ENCODE data around the gene ICA1L. TPM values are rescaled to one million over a fixed set of nuclear protein-coding genes. Genes with fewer than 3 reads are reported as not detected.
"Not testable (repeated sequence)": the region's sequence is repeated elsewhere in the genome, so short reads cannot be mapped to it uniquely, and the experiment has no call there.

ICA1L gene
- total RNA-seq, 2 experiments from 2014 or later = 1.5 to 1.6 TPM

- Mint-ChIP-seq H3K27me3 (no peaks in the 10 kb centered on the region), H3K9me3 (peaks cover 2% of the 10 kb centered on the region), H3K4me3 (no peak overlapping the region), H3K4me1 (ENCODE audit: low read depth) (no peaks in the 10 kb centered on the region), H3K36me3 (ENCODE audit: low read depth) (peaks cover 58% of the 10 kb centered on the region), H3K27ac (no peak overlapping the region)
- DNase-seq (no peak), ATAC-seq (ENCODE audit: poor library complexity) (no peak)
- Histone ChIP-seq H3K27ac (ENCODE audit: low read depth in 1 of 2, low read length in 2 of 2) (no peak overlapping the region), H3K4me3 (ENCODE audit: low read length) (no peak overlapping the region), H3K36me3 (ENCODE audit: insufficient read depth, low read length) (no peaks in the 10 kb centered on the region), H3K27me3 (ENCODE audit: control insufficient read depth in 1 of 2, insufficient read depth in 2 of 2, low read length in 2 of 2) (no peaks in the 10 kb centered on the region), H3K9me3 (ENCODE audit: control insufficient read depth in 1 of 2, insufficient read depth in 1 of 2, low read length in 2 of 2) (peaks cover 2 to 5% of the 10 kb centered on the region in 2 experiments), H3K4me1 (ENCODE audit: insufficient read depth, low read length) (no peaks in the 10 kb centered on the region)
- intact Hi-C loops (cut with DNase I, micrococcal nuclease) = no loop called here
- POLR2A ChIA-PET = no interaction called here
- TF ChIP-seq CTCF (IDR thresholded peaks at IDR 0.05) = no peak
- CTCF ChIA-PET = interaction anchor here (0.6 kb wide), 1 partner anchor 278 kb away, joined by 4 read pairs; no protein-coding TSS in a partner anchor
Observed at GRCh38 chr2:202808754-202809153, 62.8 kb downstream of the ICA1L start.

GRCh38 chr2:202807431-202808138 lies 64.0 kb downstream of the ICA1L start:
- H3K27ac ChIP-seq (ENCODE audit: low read depth in 1 of 2, low read length in 2 of 2); H3K9me3 Mint-ChIP-seq; H3K27me3 ChIP-seq (ENCODE audit: control insufficient read depth in 1 of 2, insufficient read depth in 2 of 2, low read length in 2 of 2); H3K4me3 ChIP-seq (ENCODE audit: low read length); H3K9me3 ChIP-seq (ENCODE audit: control insufficient read depth in 1 of 2, insufficient read depth in 1 of 2, low read length in 2 of 2); H3K4me3 Mint-ChIP-seq; H3K4me1 ChIP-seq (ENCODE audit: insufficient read depth, low read length); H3K36me3 ChIP-seq (ENCODE audit: insufficient read depth, low read length); DNase-seq; ATAC-seq (ENCODE audit: poor library complexity); H3K4me1 Mint-ChIP-seq (ENCODE audit: low read depth); CTCF ChIA-PET; intact Hi-C loops (cut with DNase I, micrococcal nuclease); H3K27ac Mint-ChIP-seq; H3K27me3 Mint-ChIP-seq: not testable (repeated sequence)
- H3K36me3 Mint-ChIP-seq (ENCODE audit: low read depth) = peaks cover 62% of the 10 kb centered on the region
- POLR2A ChIA-PET = interaction anchor here (0.6 kb wide), 1 partner anchor 107 kb away, joined by 3 read pairs; no protein-coding TSS in a partner anchor

- ATAC-seq (ENCODE audit: poor library complexity); H3K9me3 ChIP-seq (ENCODE audit: control insufficient read depth in 1 of 2, insufficient read depth in 1 of 2, low read length in 2 of 2); H3K4me1 Mint-ChIP-seq (ENCODE audit: low read depth); H3K9me3 Mint-ChIP-seq; POLR2A ChIA-PET; H3K4me3 ChIP-seq (ENCODE audit: low read length); H3K27me3 Mint-ChIP-seq; H3K4me1 ChIP-seq (ENCODE audit: insufficient read depth, low read length); H3K27ac ChIP-seq (ENCODE audit: low read depth in 1 of 2, low read length in 2 of 2); H3K27ac Mint-ChIP-seq; H3K4me3 Mint-ChIP-seq; intact Hi-C loops (cut with DNase I, micrococcal nuclease); H3K27me3 ChIP-seq (ENCODE audit: control insufficient read depth in 1 of 2, insufficient read depth in 2 of 2, low read length in 2 of 2); DNase-seq; H3K36me3 ChIP-seq (ENCODE audit: insufficient read depth, low read length): not testable (repeated sequence)
- CTCF ChIA-PET = interaction anchor here (0.7 kb wide), 1 partner anchor 233 kb away, joined by 3 read pairs; no protein-coding TSS in a partner anchor
- H3K36me3 Mint-ChIP-seq (ENCODE audit: low read depth) = peaks cover 78% of the 10 kb centered on the region
Observed at GRCh38 chr2:202805911-202806310, 65.7 kb downstream of the ICA1L start.

GRCh38 chr2:202797944-202798343 lies 73.6 kb downstream of the ICA1L start:
- Histone ChIP-seq H3K9me3 (ENCODE audit: control insufficient read depth in 1 of 2, insufficient read depth in 1 of 2, low read length in 2 of 2) (peaks cover 0 to 7% of the 10 kb centered on the region in 2 experiments), H3K27ac (ENCODE audit: low read depth in 1 of 2, low read length in 2 of 2) (no peak overlapping the region), H3K27me3 (ENCODE audit: control insufficient read depth in 1 of 2, insufficient read depth in 2 of 2, low read length in 2 of 2) (no peaks in the 10 kb centered on the region), H3K4me3 (ENCODE audit: low read length) (no peak overlapping the region), H3K4me1 (ENCODE audit: insufficient read depth, low read length) (no peaks in the 10 kb centered on the region), H3K36me3 (ENCODE audit: insufficient read depth, low read length) (no peaks in the 10 kb centered on the region)
- Mint-ChIP-seq H3K36me3 (ENCODE audit: low read depth) (peaks cover 61% of the 10 kb centered on the region), H3K9me3 (peaks cover 5% of the 10 kb centered on the region), H3K27ac (no peak overlapping the region), H3K4me3 (no peak overlapping the region), H3K27me3 (no peaks in the 10 kb centered on the region), H3K4me1 (ENCODE audit: low read depth) (no peaks in the 10 kb centered on the region)
- no peak for ATAC-seq (ENCODE audit: poor library complexity)
- POLR2A ChIA-PET = interaction anchor here (1.0 kb wide), 1 partner anchor 163 kb away, joined by 3 read pairs; the partner anchor contains the start of gene FAM117B
- TF ChIP-seq CTCF (IDR thresholded peaks at IDR 0.05) = no peak
- intact Hi-C loops (cut with DNase I, micrococcal nuclease) = no loop called here
- CTCF ChIA-PET = no interaction called here
- DNase-seq = no peak

Data from CD4-positive, alpha-beta T cell (primary cell).